Erythroblast (primary cell): Measurements from ENCODE around the gene PAK5.

Experiments
- GATA1 ChIP-seq: IDR thresholded peaks from 2 replicates; pipeline ENCODE4 v1.6.1; 2011; ENCODE audit warnings: low read depth, mild to moderate bottlenecking, control low read depth, low read length, moderate library complexity
- POLR2A ChIP-seq: IDR thresholded peaks from 2 replicates; pipeline ENCODE4 v1.6.1; 2011; ENCODE audit warnings: mild to moderate bottlenecking, low read length

DNA sequence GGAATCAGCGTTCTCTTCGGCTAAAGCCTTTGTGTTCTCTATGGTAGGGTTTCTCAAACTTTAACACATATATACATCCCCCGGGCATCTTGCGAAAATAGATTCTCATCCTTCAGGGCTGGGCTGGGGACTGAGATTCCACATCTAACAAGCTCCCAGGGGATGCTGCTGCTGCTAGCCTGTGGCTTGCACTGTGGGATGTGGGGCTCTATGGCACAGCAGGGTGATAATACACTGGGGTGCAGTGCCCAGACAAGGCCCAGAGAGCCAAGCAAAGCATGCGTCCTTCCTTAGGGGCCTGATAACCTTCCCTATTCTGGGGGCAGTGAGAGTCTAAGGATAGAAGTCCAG is 222.4 kb downstream of the PAK5 start:
- TF ChIP-seq POLR2A (no peak), GATA1 (no peak)
